DMS 273 treated with DMSO at 0.1 percent for 48 hours (cell line): Measurements from ENCODE around the gene ERGIC1.
"Not testable (repeated sequence)": the region's sequence is repeated elsewhere in the genome, so short reads cannot be mapped to it uniquely, and the experiment has no call there.

Experiments
- DNase-seq: peaks from one replicate; lab custom pipeline; 2025; lab: John Stamatoyannopoulos, UW

ERGIC1 gene

DNA sequence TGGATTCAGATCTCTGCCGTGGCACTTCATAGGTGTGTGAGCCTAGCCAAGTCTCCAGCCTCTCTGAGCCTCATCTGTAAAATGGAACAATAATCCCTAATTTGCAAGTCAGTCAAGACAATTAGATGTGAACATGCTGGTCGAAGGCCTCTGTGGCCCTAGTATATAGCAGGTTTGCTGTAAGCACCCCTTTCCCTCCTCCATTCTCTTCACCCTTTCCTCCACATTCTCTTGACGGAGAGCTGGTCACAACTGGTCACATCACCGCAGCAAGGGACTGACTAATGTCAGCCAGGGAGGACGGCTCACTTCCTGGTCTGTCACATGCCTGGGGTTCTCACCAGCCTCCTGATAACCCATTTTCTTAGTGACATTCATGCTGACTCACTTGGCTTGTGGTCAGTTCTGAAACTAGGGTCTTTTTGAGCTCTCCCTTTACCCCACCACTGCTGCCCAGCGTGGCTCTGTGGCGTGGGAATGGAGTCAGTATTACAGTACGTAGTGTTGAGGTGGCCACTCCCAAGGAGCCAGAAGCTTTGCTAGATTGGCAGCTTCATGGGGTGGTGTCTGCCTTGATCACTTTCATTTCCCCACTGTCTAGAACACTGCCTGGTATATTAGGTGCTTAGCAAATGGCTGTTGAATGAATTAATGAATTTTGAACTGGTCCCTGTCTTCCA is 47.8 kb downstream of the ERGIC1 start:
- DNase-seq = no peak

GRCh38 chr5:172883066-172883465 is 49.0 kb downstream of the ERGIC1 start:
- no peak for DNase-seq

- DNase-seq = no peak
Observed at GRCh38 chr5:172885597-172886340, 51.7 kb downstream of the ERGIC1 start.

- no peak for DNase-seq
Observed at GRCh38 chr5:172886476-172886875, 52.4 kb downstream of the ERGIC1 start.

GRCh38 chr5:172886974-172887501 is 53.0 kb downstream of the ERGIC1 start:
- no peak for DNase-seq

DNA sequence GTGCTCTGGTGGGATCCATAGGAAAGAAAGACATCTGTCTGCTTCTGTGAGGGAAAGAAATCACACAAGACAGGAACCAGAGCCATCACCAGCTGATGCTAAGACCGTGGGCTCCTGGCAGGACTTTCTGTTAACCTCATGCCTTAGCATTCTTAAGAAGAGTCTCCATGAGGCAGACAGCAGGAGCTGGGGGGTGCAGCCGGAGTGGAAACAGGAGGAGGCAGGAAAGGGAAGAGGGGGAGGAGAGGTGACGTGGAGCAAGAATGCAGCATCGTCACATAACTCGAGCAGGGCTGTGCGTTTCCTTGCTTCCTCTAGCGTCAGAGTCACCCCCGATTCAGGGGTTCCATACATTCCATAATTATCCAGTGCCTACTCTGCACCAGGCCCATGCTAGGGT is 53.6 kb downstream of the ERGIC1 start:
- DNase-seq = no peak

- DNase-seq = no peak
Observed at GRCh38 chr5:172890659-172891058, 56.6 kb downstream of the ERGIC1 start.

- no peak for DNase-seq
Observed at GRCh38 chr5:172891716-172892421, 57.8 kb downstream of the ERGIC1 start.

DNA sequence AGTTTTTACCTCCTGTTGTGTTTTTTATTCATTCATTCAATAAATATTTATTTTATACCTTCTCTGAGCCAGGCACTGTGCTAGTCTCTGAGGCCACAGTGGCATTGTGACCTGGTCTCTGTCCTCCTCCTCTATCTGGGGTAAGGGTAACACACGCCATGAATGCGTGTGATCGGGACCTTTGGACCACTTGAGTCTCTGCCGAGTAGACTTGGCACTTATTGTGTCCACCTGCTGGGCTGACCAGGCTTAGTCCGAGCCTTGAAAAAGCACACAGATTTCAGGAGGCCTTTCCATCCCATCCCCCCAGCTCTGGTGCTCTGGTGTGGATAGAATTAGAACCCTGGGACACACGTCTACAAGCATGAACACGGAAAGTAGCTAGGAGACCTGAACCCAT is 58.7 kb downstream of the ERGIC1 start:
- no peak for DNase-seq

- DNase-seq = no peak
Observed at GRCh38 chr5:172894767-172895388, 60.8 kb downstream of the ERGIC1 start.

DNA sequence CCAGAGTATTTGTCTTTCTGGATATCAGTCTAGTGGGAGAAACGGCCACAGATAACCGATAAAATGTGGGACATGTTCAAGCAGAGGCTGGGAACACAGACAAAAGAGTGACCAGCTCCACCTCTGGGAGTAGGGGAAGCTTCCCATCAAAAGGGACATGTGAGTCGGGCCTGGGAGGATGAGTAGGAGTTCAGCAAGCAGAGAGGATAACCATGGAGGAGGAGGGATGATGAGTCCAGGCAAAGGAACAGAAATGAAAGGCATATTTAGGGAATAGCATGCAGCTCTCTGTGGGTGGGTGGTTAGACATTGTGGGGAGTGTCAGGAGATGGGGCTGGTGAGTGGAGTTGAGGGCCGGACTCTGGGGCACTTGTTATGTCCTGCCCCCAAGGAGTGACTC is 61.5 kb downstream of the ERGIC1 start:
- no peak for DNase-seq

GRCh38 chr5:172896465-172896864 is 62.4 kb downstream of the ERGIC1 start:
- DNase-seq = no peak

DNA sequence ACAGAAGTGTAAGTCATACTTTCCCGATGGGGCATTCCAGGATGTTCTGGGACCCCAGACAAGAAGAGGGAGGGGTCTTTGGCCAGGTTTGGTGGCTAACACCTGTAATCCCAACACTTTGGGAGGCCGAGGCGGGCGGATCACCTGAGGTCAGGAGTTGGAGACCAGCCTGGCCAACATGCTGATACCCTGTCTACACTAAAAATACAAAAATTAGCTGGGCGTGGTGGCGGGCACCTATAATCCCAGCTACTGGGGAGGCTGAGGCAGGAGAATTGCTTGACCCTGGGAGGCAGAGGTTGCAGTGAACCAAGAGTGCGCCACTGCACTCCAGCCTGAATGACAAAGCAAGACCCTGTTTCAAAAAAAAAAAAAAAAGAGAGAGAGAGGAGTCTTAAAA is 63.0 kb downstream of the ERGIC1 start:
- DNase-seq = not testable (repeated sequence)

- no peak for DNase-seq
Observed at GRCh38 chr5:172897481-172898217, 63.6 kb downstream of the ERGIC1 start.

GRCh38 chr5:172898218-172898842 is 64.3 kb downstream of the ERGIC1 start:
- DNase-seq = no peak

DNA sequence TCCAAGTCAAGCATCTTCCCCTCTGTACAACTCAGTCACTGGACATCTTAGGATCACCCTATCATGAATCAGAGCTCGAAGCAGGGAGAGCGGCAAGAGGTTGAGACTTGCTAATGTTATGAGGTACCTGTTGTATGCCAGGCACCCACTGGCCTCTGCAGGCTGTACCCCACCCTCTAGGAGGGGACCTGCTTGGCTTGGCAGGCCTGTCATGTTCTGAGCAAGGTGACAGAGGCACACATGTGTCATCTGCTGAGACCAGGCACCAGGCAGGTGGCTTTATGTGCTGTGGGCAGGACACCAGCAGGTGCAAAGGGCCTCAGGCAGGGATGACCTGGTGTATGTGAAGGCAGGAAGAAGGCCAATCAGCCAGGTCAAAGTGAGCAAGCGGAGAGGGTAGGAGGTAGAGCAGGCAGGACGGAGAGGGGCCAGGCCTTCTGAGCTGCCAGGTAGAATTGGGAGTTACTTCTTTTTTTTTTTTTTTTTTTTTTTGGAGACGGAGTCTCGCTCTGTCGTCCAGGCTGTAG is 64.9 kb downstream of the ERGIC1 start:
- DNase-seq = no peak

- DNase-seq = no peak
Observed at GRCh38 chr5:172899436-172899835, 65.4 kb downstream of the ERGIC1 start.

GRCh38 chr5:172901012-172901780 is 67.1 kb downstream of the ERGIC1 start:
- no peak for DNase-seq

DNA sequence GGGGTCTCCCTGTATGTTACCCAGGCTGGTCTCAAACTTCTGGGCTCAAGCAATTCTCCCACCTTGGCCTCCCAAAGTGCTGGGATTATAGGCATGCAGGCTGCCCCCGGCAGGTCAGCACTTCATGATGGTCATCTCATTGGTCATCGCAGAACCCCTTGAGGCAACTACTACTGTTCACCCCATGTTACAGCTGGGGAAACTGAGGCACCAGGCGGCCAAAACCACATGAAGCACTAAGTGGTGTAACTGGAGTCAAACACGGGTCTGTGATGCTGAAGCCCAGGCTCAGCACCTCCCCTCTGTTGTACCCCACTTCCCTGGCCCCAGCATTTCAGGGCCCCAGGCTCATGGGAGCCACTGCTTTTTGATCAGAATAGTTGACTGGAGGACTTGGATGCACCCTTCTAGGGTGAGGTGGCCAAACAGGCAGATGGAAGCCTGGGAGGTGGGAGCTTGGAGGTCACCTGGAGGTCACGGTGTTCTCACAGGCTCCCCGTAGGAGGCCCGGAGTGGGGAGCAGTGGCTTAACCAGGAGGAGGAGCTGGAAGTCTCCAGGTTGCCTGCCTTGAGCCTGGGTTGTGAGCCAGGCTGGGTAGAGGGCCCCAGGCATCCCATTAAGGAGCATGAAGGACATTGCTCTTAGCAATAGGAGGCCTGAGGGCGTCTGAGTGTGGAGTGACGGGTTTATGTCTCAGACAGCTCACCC is 67.9 kb downstream of the ERGIC1 start:
- DNase-seq = no peak
